ENCODE results near the gene PROX2.

Gene PROX2

DNA sequence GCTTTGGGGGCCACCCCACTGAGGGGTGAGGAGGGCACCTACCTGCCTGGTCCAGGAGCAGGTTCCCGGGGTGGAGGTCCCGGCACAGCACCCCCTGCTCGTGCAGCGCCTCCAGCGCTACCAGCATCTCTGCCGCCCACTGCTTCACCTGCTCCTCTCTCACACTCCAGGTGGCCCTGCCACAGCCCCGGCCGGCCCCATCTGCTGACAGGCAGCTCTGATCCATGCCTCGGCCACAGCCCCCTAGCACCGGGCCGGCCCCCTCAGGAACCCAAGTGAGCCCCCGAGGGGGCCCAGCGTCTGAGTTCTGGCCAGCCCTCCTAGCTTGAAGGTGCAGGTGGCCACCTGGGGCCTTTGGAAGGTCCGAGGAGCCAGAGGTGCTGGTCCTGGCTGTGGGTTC is 33.6 kb upstream of the PROX2 start:
- no peak for DNase-seq

- DNase-seq: no peak
These were observed 33.0 kb upstream of the PROX2 start for GRCh38 chr14:74908861-74909341.

DNA sequence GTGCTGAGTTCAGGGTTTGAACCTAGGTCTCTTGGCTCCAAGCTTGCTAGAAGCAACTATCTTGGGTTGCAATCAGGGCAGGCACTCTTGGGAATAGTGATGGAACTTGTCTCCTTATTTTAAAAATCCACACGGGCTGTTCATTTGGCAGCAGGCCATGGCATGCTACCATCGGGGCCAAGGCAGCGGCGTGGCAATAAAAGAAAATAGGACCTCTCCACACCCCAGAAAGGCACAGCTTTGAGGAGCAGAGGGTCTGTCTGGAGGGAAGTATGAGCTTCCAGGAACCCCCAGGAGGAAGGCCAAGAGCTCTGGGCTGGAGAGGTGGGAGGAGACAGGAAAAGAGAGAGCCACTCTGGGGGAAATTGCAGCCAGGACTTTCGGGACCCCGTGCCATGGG is 31.8 kb upstream of the PROX2 start:
- no peak for DNase-seq

GRCh38 chr14:74906925-74907521 is 31.1 kb upstream of the PROX2 start:
- DNase-seq: no peak

DNA sequence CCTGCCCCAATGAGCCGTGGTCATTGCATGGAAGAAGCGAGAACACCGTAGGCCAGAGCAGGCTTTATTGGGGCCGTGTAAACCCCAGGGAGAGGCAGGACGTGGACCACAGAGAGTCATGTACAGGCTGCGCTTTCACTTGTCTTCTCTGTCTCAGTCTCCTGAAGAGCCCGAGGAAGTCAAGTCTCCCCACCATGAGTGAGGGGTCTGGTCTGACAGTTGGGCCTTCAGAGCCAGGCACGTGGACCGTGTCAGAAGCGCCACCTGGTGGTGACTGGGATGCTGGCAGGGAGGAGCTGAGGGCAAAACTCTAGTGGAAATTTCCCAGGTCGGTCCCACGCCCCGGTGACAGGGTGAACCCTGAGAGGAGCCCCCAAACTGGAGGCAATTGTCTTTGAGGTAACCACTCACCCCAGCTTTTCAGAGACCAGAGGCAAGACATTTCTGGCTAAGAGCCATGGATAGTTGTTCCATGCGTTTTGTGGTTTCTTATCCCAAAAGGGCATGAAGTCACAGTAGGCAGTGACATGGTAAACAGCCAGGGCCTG is 29.7 kb upstream of the PROX2 start:
- DNase-seq: no peak

GRCh38 chr14:74904635-74905503 is 28.9 kb upstream of the PROX2 start:
- no peak for DNase-seq

GRCh38 chr14:74902941-74903705 is 27.2 kb upstream of the PROX2 start:
- no peak for DNase-seq

DNA sequence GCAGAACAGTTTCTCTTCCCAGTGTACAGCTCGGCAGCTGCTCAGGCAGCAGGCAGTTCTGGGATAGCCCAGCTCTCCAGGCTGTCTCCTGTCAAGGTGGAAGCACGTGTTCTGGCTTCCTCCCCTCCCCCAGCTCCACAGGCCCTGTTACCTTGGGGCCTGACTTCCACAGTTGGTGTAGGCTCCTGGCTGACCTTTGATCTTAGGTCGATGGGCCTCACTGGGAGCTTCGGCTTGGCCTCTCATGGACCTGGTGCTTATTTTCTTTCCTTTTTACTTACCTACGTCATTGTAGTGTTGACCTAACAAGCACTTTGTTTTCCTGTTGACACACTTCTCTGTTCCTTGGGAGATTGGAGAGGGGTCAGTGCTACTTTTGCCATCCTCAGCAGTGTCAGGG is 22.7 kb upstream of the PROX2 start:
- DNase-seq: no peak

- DNase-seq: no peak
These were observed 22.1 kb upstream of the PROX2 start for GRCh38 chr14:74898083-74898482.

DNA sequence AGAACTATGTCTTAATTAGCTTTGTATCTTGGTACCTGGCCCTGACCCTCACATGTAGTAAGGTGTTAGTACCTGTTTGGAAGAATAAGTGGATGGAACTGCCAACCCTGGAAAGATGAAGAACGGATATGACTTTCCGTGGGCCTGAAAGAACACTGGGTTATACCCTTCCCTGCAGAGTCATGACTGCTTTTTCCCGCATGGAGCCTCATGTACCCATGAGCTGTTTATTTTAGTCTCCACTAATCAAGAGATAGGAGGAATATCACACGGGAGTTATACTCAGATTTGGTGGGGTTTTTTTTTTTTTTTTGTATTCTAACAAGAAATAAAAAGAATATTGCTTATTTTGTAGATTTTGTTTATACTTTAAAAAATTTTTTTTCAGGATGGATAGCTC is 21.7 kb upstream of the PROX2 start:
- no peak for DNase-seq

GRCh38 chr14:74896400-74896799 is 20.5 kb upstream of the PROX2 start:
- no peak for DNase-seq

DNA sequence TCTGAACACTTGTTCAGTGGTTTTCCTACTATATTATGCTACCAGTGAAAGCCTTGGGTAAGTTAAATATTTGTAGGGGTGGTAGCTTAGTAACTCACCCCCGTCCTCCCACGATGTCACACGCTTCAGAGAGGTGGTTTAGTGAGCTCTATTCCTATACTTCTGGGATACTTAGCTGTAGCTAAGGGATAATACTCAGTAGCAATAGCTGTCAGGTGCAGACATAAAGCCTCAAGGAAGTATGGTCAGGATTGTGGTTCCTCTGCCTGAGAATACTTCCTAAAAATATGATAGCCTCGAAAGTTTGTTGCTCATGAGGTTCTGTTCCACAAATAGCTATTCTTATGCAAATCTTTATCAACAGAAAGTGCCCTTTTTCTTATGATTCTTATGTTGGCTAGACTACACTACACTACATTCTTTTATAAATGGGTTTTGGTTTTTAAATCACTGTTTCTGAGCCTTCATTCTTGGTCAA is 17.7 kb upstream of the PROX2 start:
- no peak for DNase-seq

- no peak for DNase-seq
These were observed 16.8 kb upstream of the PROX2 start for GRCh38 chr14:74892745-74893144.

GRCh38 chr14:74891870-74892269 is 15.9 kb upstream of the PROX2 start:
- no peak for DNase-seq

- no peak for DNase-seq
These were observed 14.3 kb upstream of the PROX2 start for GRCh38 chr14:74890262-74890661.

DNA sequence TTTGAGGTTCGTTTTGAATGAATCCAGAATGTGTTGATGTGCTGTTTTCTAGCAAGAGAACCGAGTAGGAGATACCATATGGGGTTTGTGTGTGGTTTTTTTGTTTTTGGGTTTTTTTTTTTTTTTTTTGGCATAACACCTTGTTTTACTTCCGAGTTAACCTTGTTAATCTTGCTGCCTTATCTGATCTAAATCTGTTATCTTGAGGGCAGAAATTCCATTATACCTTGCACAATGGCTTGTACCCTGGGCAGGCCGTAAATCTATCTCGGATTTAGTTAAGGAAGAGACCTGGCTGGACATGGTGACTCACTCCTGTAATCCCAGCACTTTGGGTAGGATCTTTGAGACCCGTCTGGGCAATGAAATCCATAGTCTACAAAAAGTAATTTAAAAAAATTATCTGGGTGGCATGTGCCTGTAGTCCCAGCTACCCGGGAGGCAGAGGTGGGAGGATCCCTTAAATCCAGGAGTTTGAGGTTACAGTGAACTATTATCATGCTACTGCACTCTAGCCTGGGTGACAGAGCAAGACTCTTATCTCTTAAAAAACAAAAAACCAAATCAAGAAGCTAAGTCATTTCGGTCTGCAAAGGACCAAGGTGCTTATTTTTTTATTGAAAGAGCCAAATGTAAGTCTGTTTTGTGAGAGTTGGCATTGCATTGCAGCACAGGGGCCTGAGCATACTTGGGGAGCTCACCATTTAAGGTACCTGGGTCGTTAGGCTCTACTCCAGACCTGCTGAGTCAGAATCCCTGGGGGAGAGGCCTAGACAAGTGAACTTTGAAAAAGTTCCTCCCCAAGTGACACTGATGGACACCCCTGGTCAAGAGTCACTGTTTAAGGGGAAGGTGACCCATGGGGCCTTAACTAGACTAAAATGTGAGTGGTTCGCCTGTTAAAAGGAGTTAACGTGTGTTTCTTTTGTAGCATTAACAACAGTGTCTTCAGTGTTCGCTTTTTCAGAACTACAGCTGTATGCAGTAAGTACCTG is 12.5 kb upstream of the PROX2 start:
- no peak for DNase-seq

DNA sequence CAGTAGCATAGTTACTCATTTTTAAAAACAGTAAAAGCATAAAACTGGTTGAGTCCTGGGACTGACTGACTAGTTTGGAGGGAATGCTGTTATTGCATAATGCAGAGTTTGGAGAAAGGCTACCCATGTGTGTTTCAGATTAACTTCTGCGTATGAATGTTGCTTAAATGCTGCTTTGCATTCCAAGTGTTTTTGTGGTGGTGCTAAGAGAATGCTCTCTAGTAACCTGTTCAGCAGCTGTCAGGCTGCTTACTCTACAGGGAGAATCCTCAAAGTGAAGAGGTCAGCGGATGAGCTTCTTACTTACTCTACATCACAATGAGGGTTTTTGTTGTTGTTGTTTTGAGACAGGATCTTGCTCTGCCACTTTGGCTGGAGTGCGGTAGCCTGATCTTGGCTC is 10.1 kb upstream of the PROX2 start:
- DNase-seq: no peak

- no peak for DNase-seq
These were observed 6.4 kb upstream of the PROX2 start for GRCh38 chr14:74882103-74882920.

GRCh38 chr14:74881431-74882102 is 5.6 kb upstream of the PROX2 start, which contains the start of gene DLST:
Gene DLST (plus strand): TSS chr14:74881916. CDS start chr14:74881954, 38 bp downstream.
- peak; percentile 61 for DNase-seq

Measured in NCI-H524 treated with DMSO at 0.1 percent for 48 hours (cell line).